Measurements from ENCODE around the gene CCDC85C.

The CCDC85C gene

DNA sequence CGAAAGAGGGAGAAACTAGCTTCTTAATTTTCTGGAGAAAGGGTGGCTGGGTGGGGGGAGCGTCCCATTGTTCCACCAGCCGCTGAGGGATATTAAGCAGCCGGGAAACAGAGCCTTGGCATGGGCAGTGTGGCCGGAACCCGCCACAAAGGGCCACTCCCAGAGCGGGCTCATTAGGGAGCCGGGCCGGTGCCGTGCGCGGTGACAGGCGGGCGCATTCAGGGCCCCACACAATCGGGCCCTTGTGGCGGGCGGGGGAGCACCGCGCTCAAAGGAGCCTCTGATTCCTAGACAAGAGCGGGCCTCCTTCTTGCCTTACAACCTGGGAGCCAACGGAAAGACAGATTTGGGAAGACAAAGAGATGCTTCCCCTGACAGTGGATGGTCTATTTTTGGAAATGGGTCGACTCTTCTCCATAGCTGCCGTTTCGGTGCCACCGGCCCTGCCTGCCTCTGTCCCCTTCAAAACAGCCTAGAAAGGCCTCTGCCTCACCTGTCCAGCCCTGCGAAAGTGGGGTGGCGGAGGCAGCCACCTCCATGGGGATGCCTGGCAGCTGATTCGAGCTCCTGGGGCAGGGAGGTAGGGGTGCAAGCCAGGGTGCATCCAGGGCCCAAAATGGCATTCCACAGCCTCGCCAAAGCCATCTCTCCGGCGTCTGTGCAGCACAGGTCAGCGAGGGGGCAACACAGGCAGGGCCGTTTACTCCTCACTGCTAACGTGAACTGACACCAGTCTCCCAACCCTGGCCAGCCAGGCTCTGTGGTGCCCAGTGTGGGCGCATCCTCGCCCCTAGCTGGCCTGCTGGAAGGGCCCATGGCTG lies 10.9 kb downstream of the CCDC85C start:
- TF ChIP-seq ZFX (IDR thresholded peaks at IDR 0.05; ENCODE audit: borderline replicate concordance), result no peak
- TF ChIP-seq, protein P1, sequence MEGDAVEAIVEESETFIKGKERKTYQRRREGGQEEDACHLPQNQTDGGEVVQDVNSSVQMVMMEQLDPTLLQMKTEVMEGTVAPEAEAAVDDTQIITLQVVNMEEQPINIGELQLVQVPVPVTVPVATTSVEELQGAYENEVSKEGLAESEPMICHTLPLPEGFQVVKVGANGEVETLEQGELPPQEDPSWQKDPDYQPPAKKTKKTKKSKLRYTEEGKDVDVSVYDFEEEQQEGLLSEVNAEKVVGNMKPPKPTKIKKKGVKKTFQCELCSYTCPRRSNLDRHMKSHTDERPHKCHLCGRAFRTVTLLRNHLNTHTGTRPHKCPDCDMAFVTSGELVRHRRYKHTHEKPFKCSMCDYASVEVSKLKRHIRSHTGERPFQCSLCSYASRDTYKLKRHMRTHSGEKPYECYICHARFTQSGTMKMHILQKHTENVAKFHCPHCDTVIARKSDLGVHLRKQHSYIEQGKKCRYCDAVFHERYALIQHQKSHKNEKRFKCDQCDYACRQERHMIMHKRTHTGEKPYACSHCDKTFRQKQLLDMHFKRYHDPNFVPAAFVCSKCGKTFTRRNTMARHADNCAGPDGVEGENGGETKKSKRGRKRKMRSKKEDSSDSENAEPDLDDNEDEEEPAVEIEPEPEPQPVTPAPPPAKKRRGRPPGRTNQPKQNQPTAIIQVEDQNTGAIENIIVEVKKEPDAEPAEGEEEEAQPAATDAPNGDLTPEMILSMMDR (IDR thresholded peaks at IDR 0.05), result no peak

DNA sequence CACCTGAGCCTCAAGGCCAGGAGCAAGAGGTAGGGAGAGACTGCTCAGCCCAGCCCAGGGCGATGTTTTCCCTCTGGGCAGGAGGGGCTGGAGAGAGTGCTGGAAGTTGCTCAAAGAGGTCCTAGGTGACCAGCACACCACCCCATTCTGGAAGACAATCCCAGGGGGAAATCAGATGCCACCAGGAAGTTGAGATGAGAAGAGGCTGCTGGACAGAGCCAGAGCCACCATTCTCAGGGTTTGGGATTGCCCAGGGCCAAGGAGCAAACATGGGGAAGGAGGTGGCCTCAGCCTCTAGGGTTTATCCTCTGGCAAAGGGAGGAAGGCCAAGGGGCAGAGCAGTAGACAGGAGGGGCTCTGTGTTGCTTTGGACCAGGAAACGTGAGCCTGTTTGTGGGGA lies 11.6 kb downstream of the CCDC85C start:
- no peak overlapping the region for H3K27ac ChIP-seq
- no peak for TF ChIP-seq ZFX (IDR thresholded peaks at IDR 0.05; ENCODE audit: borderline replicate concordance)
- TF ChIP-seq, protein P1 (IDR thresholded peaks at IDR 0.05), result no peak

More for the DNA sequence above, 10.9 kb downstream of the CCDC85C start:
- H3K27ac ChIP-seq, result no peak overlapping the region

DNA sequence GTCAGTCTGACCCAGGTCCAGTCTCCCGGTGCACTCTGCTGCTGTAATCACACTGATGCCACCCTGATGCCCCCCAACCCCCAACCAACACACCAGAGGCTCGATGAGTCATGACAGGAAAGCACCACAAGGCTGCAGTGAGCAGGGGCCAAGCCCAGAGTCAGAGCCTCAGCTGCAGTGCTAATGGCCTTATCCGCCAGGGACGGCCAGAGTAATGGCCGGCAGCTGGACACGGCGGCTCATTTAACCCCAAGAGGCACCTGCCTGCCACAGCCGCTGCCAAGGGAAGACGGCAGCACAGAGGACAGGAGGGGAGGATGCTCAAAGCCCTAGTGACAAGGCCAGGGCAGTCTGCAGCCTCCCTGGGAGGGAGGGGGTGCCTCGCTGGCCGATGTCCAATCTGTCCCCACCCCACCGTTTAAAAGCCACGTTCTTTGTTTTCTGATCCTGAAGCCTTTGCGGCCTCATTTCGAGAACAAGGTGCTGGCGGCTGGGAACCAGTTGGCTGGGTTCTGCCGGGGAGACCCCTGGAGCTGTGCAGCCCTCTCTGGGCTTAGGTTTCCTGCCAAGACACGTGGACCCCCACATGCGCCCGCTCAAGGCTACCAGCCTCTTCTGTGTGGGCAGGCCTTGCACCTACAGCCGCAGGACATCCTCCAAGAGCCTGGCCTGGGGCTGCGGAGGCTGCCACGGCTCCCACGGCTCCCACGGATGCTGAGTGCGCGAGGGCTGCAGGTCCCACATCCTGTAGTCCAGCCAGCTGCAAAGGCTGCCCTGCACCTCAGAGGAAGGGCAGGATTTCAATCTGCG lies 13.1 kb downstream of the CCDC85C start:
- H3K27ac ChIP-seq, result no peak overlapping the region
- no peak for TF ChIP-seq ZFX (IDR thresholded peaks at IDR 0.05; ENCODE audit: borderline replicate concordance)
- TF ChIP-seq, protein P1 (IDR thresholded peaks at IDR 0.05), result no peak

DNA sequence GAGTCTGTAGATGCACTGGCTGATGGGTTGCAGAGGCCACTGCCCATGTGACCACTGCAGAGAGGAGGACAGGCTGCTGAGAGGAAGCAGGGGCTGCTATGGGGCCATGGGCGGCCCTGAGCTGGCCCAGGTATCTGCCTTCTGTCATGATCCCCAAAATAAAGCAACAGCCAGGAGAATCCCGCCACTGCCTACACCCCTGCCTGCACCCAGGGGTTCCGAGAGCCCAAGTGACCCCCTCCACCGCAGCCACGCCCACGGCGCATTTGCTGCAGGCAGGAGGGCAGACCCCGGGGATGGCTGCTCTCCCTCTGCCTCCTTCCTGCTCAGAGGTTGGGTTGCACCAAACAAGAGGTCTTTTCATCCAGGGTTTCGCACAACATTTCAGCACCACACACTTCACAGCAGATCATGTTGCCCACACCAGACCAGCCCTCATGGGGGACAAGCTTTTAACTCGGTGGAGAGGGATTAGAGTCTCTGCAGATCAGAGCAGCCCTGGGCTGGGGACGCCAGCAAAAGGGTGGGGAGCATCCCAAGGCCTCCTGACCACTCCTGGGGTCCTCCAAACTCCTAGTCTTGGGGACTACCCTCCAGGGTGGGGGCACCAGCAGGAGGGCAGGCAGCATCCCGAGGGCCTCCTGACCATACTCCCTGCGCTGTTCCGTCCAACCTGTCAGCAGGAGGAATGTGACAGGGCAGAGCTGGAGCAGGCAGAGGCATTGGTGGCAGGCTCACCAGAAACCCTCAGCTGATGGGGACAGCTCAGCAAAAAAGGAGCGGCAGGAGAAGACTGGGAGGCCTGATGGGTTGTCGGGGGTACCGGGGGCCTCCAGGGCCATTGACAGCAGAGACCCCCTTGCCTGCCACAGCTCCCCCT lies 14.1 kb downstream of the CCDC85C start:
- TF ChIP-seq ZFX (IDR thresholded peaks at IDR 0.05; ENCODE audit: borderline replicate concordance), result no peak
- TF ChIP-seq, protein P1 (IDR thresholded peaks at IDR 0.05), result no peak

DNA sequence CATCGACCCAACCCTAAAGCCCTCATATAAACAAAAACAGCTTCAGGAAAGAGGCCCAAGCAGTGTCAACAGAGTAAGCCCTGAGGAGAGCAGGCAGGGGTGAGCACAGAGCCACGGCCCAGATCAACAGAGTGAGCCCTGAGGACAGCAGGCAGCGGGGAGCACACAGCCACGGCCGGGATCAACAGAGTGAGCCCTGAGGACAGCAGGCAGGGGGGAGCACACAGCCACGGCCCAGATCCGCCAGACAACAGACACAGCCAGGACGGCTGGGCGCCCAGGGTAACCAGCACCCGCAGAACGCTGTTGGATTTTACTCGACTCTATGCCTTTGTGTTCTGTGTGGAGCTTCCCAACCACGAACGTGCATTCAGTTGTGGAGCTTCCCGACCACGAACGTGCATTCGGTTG lies 15.0 kb downstream of the CCDC85C start:
- no peak for TF ChIP-seq ZFX (IDR thresholded peaks at IDR 0.05; ENCODE audit: borderline replicate concordance)
- TF ChIP-seq, protein P1 (IDR thresholded peaks at IDR 0.05), result no peak
- no peak overlapping the region for H3K27ac ChIP-seq

More for the DNA sequence above, 14.1 kb downstream of the CCDC85C start:
- no peak overlapping the region for H3K27ac ChIP-seq

DNA sequence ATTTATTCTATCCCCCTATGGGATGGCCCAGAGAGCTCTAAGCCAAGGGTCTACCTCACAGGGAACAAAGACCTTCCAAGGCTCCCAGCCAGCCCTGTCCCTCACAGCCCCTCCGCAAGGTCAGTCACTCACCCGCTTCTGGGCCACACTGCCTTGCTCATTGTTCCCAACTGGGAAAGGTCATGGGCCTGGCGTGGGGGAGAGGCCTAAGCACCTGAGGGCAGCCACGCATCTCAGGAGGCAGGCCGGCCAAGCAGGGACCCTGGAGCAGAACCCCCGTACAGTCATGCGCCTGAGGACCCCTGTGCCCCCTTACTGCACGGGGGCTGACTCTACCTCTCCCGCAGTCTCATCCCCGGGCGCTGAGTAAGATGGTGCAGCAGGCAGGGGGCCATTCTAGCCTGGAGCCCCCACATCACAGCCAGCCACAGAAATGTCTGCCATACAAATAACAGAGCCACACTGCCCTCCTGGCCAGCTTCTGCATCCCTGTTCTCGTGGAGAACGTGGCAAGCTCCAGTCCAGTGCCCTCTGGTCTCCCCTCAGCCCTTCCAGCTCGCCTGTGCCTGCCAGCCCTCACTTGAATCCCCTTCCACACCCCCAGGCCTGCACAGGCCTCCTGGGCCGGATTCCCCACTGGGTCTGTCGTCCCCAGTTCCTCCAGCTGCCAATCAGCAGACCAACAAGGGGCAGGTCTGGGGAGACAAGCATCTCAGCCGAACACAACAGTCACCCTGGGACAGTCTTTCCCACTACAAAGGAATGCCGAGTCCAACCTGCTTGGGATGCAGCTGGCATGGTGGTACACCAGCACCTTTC lies 16.3 kb downstream of the CCDC85C start:
- TF ChIP-seq, protein P1 (IDR thresholded peaks at IDR 0.05), result no peak
- no peak for TF ChIP-seq ZFX (IDR thresholded peaks at IDR 0.05; ENCODE audit: borderline replicate concordance)
- no peak overlapping the region for H3K27ac ChIP-seq
